ENCODE results near the gene FAM78A. TPM values are rescaled to one million over a fixed set of nuclear protein-coding genes. Genes with fewer than 3 reads are reported as not detected.

FAM78A gene
- total RNA-seq, 1 experiment from 2014 or later: 0.84 TPM

- no peak overlapping the region for H3K4me3 ChIP-seq (ENCODE audit: low read depth, low read length, poor library complexity, severe bottlenecking)
- ChIA-PET POLR2A (ENCODE audit: low non-redundant PET) (no interaction called here), CTCF (no interaction called here)
- no peak overlapping the region for H3K27ac ChIP-seq (ENCODE audit: low read depth, low read length, poor library complexity, severe bottlenecking)
- no peaks in the 10 kb centered on the region for H3K4me1 ChIP-seq (ENCODE audit: insufficient read depth, low read length, poor library complexity, severe bottlenecking)
- no peak for TF ChIP-seq EZH2 (IDR thresholded peaks at IDR 0.05; ENCODE audit: borderline replicate concordance, low read depth, low read length, poor library complexity, severe bottlenecking)
- no peak for TF ChIP-seq CTCF (conservative IDR thresholded peaks at IDR 0.05; ENCODE audit: low read depth, low read length)
- intact Hi-C loops (cut with micrococcal nuclease; ENCODE audit: unreplicated experiment): no loop called here
- no peaks in the 10 kb centered on the region for H3K9me3 ChIP-seq (ENCODE audit: low read depth, low read length, poor library complexity, severe bottlenecking)
- H3K27me3 ChIP-seq (replicated peaks; ENCODE audit: insufficient read depth, low read depth, low read length, poor library complexity): no peaks in the 10 kb centered on the region
- no TSS peak for BruUV-seq (replicated peaks)
- no peaks in the 10 kb centered on the region for H3K36me3 ChIP-seq (ENCODE audit: insufficient read depth, low read length, poor library complexity, severe bottlenecking)
- DNase-seq (ENCODE audit: low spot score): no peak
Measured at GRCh38 chr9:131320031-131320685, 43.8 kb upstream of the FAM78A start.

GRCh38 chr9:131319486-131319885 lies 43.2 kb upstream of the FAM78A start:
- intact Hi-C loops (cut with micrococcal nuclease; ENCODE audit: unreplicated experiment): no loop called here
- TF ChIP-seq CTCF (conservative IDR thresholded peaks at IDR 0.05; ENCODE audit: low read depth, low read length): no peak
- H3K27ac ChIP-seq (ENCODE audit: low read depth, low read length, poor library complexity, severe bottlenecking): no peak overlapping the region
- no peak overlapping the region for H3K4me3 ChIP-seq (ENCODE audit: low read depth, low read length, poor library complexity, severe bottlenecking)
- no TSS peak for BruUV-seq (replicated peaks)
- ChIA-PET POLR2A (ENCODE audit: low non-redundant PET) (no interaction called here), CTCF (no interaction called here)
- no peaks in the 10 kb centered on the region for H3K4me1 ChIP-seq (ENCODE audit: insufficient read depth, low read length, poor library complexity, severe bottlenecking)
- no peaks in the 10 kb centered on the region for H3K36me3 ChIP-seq (ENCODE audit: insufficient read depth, low read length, poor library complexity, severe bottlenecking)
- no peaks in the 10 kb centered on the region for H3K9me3 ChIP-seq (ENCODE audit: low read depth, low read length, poor library complexity, severe bottlenecking)
- no peak for DNase-seq (ENCODE audit: low spot score)
- no peaks in the 10 kb centered on the region for H3K27me3 ChIP-seq (replicated peaks; ENCODE audit: insufficient read depth, low read depth, low read length, poor library complexity)

DNA sequence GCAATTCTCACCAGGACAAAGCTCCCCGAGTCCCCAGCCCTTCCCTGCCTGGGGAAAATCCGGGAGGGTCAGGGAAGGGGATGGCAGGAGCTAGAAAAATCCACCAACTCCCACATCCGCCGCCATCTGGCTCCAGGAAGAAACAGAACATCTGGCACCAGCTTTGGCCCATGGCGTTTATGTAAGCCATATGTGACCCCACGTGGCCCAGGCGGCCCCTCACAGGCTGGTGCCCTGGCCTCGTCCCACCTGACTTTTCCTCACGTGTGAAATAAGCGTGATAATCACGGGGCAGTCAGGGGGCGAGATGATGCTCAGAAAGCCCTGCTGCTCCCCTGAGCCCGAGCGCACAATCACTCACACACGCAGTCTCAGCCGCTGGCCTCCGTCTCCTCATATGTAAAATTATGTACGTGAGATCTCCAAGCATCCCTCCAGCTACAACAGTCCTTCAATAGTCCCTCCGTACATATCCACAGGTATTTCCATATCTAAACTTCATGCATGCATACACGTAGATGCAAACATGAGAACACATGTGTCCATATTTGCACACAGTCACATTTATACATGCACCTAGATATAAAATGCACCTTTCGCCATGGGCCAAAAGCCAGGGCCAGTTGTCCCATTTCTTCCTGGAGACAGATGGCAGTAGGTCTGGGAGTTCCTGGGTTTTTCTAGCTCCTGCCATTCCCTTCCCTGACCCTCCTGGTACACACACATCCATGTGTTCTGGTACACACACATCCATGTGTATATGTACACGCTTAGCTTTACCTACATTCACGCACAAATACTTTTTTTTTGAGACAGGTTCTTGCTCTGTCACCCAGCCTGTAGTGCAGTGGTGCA lies 42.1 kb upstream of the FAM78A start:
- DNase-seq (ENCODE audit: low spot score): no peak
- ChIA-PET POLR2A (ENCODE audit: low non-redundant PET) (interaction anchor here (0.7 kb wide), 1 partner anchor 63 kb away, joined by 4 read pairs; no protein-coding TSS in a partner anchor), CTCF (no interaction called here)
- Histone ChIP-seq H3K4me1 (ENCODE audit: insufficient read depth, low read length, poor library complexity, severe bottlenecking) (no peaks in the 10 kb centered on the region), H3K9me3 (ENCODE audit: low read depth, low read length, poor library complexity, severe bottlenecking) (no peaks in the 10 kb centered on the region), H3K27me3 (replicated peaks; ENCODE audit: insufficient read depth, low read depth, low read length, poor library complexity) (no peaks in the 10 kb centered on the region), H3K36me3 (ENCODE audit: insufficient read depth, low read length, poor library complexity, severe bottlenecking) (no peaks in the 10 kb centered on the region), H3K27ac (ENCODE audit: low read depth, low read length, poor library complexity, severe bottlenecking) (no peak overlapping the region), H3K4me3 (ENCODE audit: low read depth, low read length, poor library complexity, severe bottlenecking) (no peak overlapping the region)
- BruUV-seq (replicated peaks): no TSS peak
- intact Hi-C loops (cut with micrococcal nuclease; ENCODE audit: unreplicated experiment): no loop called here
- TF ChIP-seq CTCF (conservative IDR thresholded peaks at IDR 0.05; ENCODE audit: low read depth, low read length): no peak
- no peak for TF ChIP-seq EZH2 (IDR thresholded peaks at IDR 0.05; ENCODE audit: borderline replicate concordance, low read depth, low read length, poor library complexity, severe bottlenecking)

Data from A673 (cell line).